Liver (tissue), 3 donors: ENCODE results near the gene FCRL6.

ENCODE experiments used
- EGR1 ChIP-seq, 2 donors: IDR thresholded peaks; 2 replicates each; pipeline ENCODE4 v1.6.1; 2016 to 2018; ENCODE audit warnings: antibody characterized with exemption in 2 of 2, low read depth in 2 of 2
- FOXA1 ChIP-seq: IDR thresholded peaks from 2 replicates; pipeline ENCODE4 v1.6.1; 2016; ENCODE audit warnings: antibody characterized with exemption
- GABPA ChIP-seq, 2 donors: IDR thresholded peaks in 1 of 2; conservative IDR thresholded peaks in 1 of 2; 2 replicates each; pipeline ENCODE4 v1.6.1; 2016; ENCODE audit warnings: antibody characterized with exemption in 2 of 2, mild to moderate bottlenecking in 1 of 2, moderate library complexity in 1 of 2
- JUND ChIP-seq, 2 donors: IDR thresholded peaks; 2 replicates each; pipeline ENCODE4 v1.6.1; 2016; ENCODE audit warnings: antibody characterized with exemption in 2 of 2
- NR2F2 ChIP-seq: IDR thresholded peaks from 2 replicates; pipeline ENCODE4 v1.6.1; 2016; ENCODE audit warnings: antibody characterized with exemption
- RAD21 ChIP-seq, 2 donors: IDR thresholded peaks; 2 replicates each; pipeline ENCODE4 v1.6.1; 2016; ENCODE audit warnings: antibody characterized with exemption in 2 of 2, mild to moderate bottlenecking in 2 of 2
- RXRA ChIP-seq, 2 donors: IDR thresholded peaks; 2 replicates each; pipeline ENCODE4 v1.6.1; 2017 to 2018; ENCODE audit warnings: antibody characterized with exemption in 2 of 2, mild to moderate bottlenecking in 1 of 2
- SP1 ChIP-seq: IDR thresholded peaks from 2 replicates; pipeline ENCODE4 v1.6.1; 2018; ENCODE audit warnings: antibody characterized with exemption, mild to moderate bottlenecking
- TAF1 ChIP-seq: conservative IDR thresholded peaks from 2 replicates; pipeline ENCODE4 v1.6.1; 2016; ENCODE audit warnings: antibody characterized with exemption, mild to moderate bottlenecking
- YY1 ChIP-seq: IDR thresholded peaks from 2 replicates; pipeline ENCODE4 v1.6.1; 2016; ENCODE audit warnings: antibody characterized with exemption, mild to moderate bottlenecking
- TF ChIP-seq, protein P1 (sequence below): fragments of 150-350 bp; IDR thresholded peaks from 2 replicates; pipeline ENCODE4 v1.5.1; 2017; ENCODE audit warnings: improper control_type of control experiment, low read depth, low read length; ENCODE audit not compliant: missing input control
- TF ChIP-seq, protein P2 (sequence below): IDR thresholded peaks from 2 replicates; pipeline ENCODE4 v1.6.1; 2016; ENCODE audit warnings: antibody characterized with exemption
- TF ChIP-seq, protein P3 (sequence below): IDR thresholded peaks from 2 replicates; pipeline ENCODE4 v1.6.1; 2016; ENCODE audit warnings: antibody characterized with exemption
- TF ChIP-seq, protein P4 (sequence below): IDR thresholded peaks from 2 replicates; pipeline ENCODE4 v1.6.1; 2016; ENCODE audit warnings: antibody characterized with exemption, mild to moderate bottlenecking
- donor health status: healthy.
- donor health status: healthy.

DNA sequence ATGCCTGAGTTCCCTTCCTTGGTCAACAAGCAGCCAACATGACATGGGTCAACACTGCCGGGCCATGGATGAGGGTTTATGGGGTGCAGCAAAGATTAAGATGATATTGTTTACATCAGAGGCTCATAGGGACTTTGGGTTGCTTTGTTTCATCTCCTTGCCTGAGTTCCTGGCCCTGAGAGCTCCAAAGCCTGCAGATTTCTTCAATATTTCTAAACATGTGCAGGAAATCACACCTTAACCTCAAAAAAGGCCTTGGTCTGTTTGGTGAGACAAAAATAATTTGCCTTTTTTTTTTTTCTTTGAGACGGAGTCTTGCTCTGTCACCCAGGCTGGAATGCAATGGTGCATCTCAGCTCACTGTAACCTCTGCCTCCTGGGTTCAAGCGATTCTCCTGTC is 25.4 kb downstream of the FCRL6 start:
- TF ChIP-seq YY1 = no peak
- TF ChIP-seq, protein P1, sequence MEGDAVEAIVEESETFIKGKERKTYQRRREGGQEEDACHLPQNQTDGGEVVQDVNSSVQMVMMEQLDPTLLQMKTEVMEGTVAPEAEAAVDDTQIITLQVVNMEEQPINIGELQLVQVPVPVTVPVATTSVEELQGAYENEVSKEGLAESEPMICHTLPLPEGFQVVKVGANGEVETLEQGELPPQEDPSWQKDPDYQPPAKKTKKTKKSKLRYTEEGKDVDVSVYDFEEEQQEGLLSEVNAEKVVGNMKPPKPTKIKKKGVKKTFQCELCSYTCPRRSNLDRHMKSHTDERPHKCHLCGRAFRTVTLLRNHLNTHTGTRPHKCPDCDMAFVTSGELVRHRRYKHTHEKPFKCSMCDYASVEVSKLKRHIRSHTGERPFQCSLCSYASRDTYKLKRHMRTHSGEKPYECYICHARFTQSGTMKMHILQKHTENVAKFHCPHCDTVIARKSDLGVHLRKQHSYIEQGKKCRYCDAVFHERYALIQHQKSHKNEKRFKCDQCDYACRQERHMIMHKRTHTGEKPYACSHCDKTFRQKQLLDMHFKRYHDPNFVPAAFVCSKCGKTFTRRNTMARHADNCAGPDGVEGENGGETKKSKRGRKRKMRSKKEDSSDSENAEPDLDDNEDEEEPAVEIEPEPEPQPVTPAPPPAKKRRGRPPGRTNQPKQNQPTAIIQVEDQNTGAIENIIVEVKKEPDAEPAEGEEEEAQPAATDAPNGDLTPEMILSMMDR = no peak
- no peak for TF ChIP-seq JUND (IDR thresholded peaks at IDR 0.05)
- no peak for TF ChIP-seq TAF1
- no peak for TF ChIP-seq RXRA (IDR thresholded peaks at IDR 0.05)
- TF ChIP-seq, protein P2, sequence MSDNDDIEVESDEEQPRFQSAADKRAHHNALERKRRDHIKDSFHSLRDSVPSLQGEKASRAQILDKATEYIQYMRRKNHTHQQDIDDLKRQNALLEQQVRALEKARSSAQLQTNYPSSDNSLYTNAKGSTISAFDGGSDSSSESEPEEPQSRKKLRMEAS = no peak
- no peak for TF ChIP-seq SP1
- TF ChIP-seq EGR1 (IDR thresholded peaks at IDR 0.05; ENCODE audit: low read depth in 2 of 2) = no peak
- TF ChIP-seq FOXA1 = no peak
- TF ChIP-seq GABPA (IDR thresholded peaks at IDR 0.05 in 1 of 2, conservative IDR thresholded peaks at IDR 0.05 in 1 of 2) = no peak
- TF ChIP-seq, protein P3, sequence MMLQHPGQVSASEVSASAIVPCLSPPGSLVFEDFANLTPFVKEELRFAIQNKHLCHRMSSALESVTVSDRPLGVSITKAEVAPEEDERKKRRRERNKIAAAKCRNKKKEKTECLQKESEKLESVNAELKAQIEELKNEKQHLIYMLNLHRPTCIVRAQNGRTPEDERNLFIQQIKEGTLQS = no peak
- no peak for TF ChIP-seq RAD21 (IDR thresholded peaks at IDR 0.05)
- TF ChIP-seq, protein P4, sequence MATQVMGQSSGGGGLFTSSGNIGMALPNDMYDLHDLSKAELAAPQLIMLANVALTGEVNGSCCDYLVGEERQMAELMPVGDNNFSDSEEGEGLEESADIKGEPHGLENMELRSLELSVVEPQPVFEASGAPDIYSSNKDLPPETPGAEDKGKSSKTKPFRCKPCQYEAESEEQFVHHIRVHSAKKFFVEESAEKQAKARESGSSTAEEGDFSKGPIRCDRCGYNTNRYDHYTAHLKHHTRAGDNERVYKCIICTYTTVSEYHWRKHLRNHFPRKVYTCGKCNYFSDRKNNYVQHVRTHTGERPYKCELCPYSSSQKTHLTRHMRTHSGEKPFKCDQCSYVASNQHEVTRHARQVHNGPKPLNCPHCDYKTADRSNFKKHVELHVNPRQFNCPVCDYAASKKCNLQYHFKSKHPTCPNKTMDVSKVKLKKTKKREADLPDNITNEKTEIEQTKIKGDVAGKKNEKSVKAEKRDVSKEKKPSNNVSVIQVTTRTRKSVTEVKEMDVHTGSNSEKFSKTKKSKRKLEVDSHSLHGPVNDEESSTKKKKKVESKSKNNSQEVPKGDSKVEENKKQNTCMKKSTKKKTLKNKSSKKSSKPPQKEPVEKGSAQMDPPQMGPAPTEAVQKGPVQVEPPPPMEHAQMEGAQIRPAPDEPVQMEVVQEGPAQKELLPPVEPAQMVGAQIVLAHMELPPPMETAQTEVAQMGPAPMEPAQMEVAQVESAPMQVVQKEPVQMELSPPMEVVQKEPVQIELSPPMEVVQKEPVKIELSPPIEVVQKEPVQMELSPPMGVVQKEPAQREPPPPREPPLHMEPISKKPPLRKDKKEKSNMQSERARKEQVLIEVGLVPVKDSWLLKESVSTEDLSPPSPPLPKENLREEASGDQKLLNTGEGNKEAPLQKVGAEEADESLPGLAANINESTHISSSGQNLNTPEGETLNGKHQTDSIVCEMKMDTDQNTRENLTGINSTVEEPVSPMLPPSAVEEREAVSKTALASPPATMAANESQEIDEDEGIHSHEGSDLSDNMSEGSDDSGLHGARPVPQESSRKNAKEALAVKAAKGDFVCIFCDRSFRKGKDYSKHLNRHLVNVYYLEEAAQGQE = no peak
- no peak for TF ChIP-seq NR2F2
